ENCODE measurements around the gene CCDC136. TPM values are rescaled to one million over a fixed set of nuclear protein-coding genes. Genes with fewer than 3 reads are reported as not detected.

CCDC136 gene
- total RNA-seq, 1 experiment from 2014 or later, result 31.1 TPM

- Histone ChIP-seq H3K14ac (ENCODE audit: insufficient read depth, low read length) (no peak overlapping the region), H2AK5ac (ENCODE audit: insufficient read length, low read length) (no peak overlapping the region), H3K18ac (ENCODE audit: insufficient read length, low read depth, low read length) (no peak overlapping the region), H3K4ac (ENCODE audit: low read depth, low read length) (no peak overlapping the region), H2BK15ac (ENCODE audit: low read depth, low read length) (no peak overlapping the region), H3K4me2 (ENCODE audit: insufficient read depth, insufficient read length, low read length) (peak overlapping the region; percentile 15), H4K8ac (replicated peaks; ENCODE audit: insufficient read length, low read depth, low read length) (no peak overlapping the region), H4K5ac (ENCODE audit: insufficient read length, low read depth, low read length) (no peak overlapping the region), H3K9me3 (ENCODE audit: control insufficient read depth, low read depth, low read length) (no peaks in the 10 kb centered on the region), H3K56ac (ENCODE audit: insufficient read length, low read depth, low read length) (no peak overlapping the region), H3K23ac (ENCODE audit: insufficient read length, low read depth, low read length) (no peak overlapping the region), H4K20me1 (ENCODE audit: control insufficient read depth, insufficient read depth, insufficient read length) (no peaks in the 10 kb centered on the region), H3K23me2 (ENCODE audit: insufficient read length, low read depth, low read length, poor library complexity, severe bottlenecking) (peaks cover 22% of the 10 kb centered on the region), H2AFZ (ENCODE audit: low read length) (no peak overlapping the region), H3K79me2 (ENCODE audit: insufficient read depth, low read length) (no peaks in the 10 kb centered on the region), H2BK120ac (ENCODE audit: low read depth, low read length, poor library complexity, severe bottlenecking) (no peak overlapping the region), H3T11ph (ENCODE audit: low read length) (no peak overlapping the region), H2BK20ac (ENCODE audit: low read depth, low read length, poor library complexity, severe bottlenecking) (no peak overlapping the region), H2BK5ac (ENCODE audit: insufficient read length, low read length) (no peak overlapping the region), H3K27ac (ENCODE audit: insufficient read length, low read depth, low read length) (no peak overlapping the region), H3K4me1 (ENCODE audit: insufficient read depth, low read length) (peaks cover 5% of the 10 kb centered on the region; the same call in 1 of the 2 replicates), H4K91ac (ENCODE audit: insufficient read length, low read depth, low read length) (no peak overlapping the region), H3K27me3 (ENCODE audit: insufficient read depth, low read length) (peaks cover 11% of the 10 kb centered on the region; the same call in 1 of the 2 replicates), H2BK12ac (ENCODE audit: insufficient read length, low read depth, low read length) (no peak overlapping the region), H3K9ac (ENCODE audit: extremely low read depth, insufficient read length, low read length) (no peak overlapping the region), H3K79me1 (ENCODE audit: insufficient read depth, low read depth, low read length, poor library complexity, severe bottlenecking) (no peaks in the 10 kb centered on the region)
- Mint-ChIP-seq H3K4me3 (peak overlapping the region; percentile 55 to 74), H3K27me3 (ENCODE audit: low read depth) (peaks cover 48% of the 10 kb centered on the region), H3K36me3 (ENCODE audit: insufficient read depth in 1 of 3, low read depth in 3 of 3) (no peaks in the 10 kb centered on the region), H3K9me3 (no peaks in the 10 kb centered on the region), H3K27ac (no peak overlapping the region; a peak in 1 of 7 replicates), H3K4me1 (peaks cover 34 to 53% of the 10 kb centered on the region in 2 experiments)
- no CpG with 5 or more reads among the region's 13 CpGs for WGBS (ENCODE audit: extremely low coverage, insufficient read length, low lambda C conversion rate)
- TF ChIP-seq, protein P1, sequence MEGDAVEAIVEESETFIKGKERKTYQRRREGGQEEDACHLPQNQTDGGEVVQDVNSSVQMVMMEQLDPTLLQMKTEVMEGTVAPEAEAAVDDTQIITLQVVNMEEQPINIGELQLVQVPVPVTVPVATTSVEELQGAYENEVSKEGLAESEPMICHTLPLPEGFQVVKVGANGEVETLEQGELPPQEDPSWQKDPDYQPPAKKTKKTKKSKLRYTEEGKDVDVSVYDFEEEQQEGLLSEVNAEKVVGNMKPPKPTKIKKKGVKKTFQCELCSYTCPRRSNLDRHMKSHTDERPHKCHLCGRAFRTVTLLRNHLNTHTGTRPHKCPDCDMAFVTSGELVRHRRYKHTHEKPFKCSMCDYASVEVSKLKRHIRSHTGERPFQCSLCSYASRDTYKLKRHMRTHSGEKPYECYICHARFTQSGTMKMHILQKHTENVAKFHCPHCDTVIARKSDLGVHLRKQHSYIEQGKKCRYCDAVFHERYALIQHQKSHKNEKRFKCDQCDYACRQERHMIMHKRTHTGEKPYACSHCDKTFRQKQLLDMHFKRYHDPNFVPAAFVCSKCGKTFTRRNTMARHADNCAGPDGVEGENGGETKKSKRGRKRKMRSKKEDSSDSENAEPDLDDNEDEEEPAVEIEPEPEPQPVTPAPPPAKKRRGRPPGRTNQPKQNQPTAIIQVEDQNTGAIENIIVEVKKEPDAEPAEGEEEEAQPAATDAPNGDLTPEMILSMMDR (conservative IDR thresholded peaks at IDR 0.05), result no peak
- no peak for DNase-seq
These were observed 37.8 kb downstream of the CCDC136 start for GRCh38 chr7:128829391-128830166.
